ENCODE data around the gene GEMIN5.
A peak's percentile ranks its signal among the peaks of the same experiment; 100 is the strongest.

Gene GEMIN5

DNA sequence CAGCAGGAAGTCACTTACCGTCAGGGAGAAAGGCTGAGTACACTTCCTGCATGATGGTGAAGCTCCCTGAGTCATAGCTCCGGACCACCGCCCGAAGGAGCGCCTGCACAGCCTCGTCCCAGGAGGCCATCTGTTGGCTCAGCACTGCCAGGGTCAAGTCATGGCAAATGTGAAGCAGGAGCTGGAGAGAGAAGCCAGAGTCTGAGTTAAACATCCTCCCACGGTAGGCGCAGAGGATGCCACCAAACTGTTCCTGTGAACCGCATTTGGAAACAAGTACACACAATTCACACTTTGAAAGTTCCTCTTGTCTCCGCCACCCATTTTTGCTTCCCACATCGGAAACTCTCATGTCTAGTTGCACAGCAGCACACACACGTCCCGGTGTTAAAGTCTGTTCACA, 45.6 kb downstream of the GEMIN5 start:
- DNase-seq (ENCODE audit: low read depth) = no peak

DNA sequence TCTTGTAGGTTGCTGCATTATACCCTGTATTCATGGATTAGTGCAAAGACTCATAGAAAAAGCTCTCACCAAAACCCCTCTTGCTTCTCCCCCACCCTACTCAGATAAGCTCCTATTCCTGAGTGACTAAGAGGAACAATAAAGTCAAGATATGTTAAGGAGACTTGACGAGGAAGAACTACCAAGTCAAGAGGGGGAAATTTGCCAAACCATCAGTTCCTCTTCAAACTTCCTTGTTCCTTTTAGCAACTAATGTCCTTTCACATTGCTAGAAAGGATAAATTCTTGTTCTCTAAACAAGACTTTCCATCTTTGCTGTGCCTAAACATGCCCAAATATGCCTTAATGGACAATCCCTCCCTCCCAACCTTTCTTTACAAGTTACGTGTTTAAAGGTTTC, 52.6 kb downstream of the GEMIN5 start:
- no peak for DNase-seq (ENCODE audit: low read depth)

DNA sequence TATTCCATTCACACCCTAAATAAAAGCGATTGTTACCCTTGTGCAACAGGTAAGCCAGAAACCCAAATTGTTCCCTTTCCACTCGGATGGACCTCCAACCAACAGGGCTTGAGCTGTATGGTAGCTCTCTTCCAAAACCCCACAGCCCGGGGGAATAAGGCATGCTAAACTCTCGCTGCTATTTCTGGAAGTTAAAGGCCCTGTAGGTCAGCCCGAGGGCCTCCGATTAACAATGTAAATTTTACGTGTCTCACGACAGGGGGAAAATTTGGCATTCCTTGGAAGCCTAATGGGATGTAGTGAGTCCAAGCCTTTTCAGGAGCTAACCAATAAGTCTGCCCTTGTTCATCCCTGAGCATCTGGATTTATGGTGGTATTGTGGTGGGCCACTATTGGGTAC, 53.6 kb downstream of the GEMIN5 start:
- no peak for DNase-seq (ENCODE audit: low read depth)

DNA sequence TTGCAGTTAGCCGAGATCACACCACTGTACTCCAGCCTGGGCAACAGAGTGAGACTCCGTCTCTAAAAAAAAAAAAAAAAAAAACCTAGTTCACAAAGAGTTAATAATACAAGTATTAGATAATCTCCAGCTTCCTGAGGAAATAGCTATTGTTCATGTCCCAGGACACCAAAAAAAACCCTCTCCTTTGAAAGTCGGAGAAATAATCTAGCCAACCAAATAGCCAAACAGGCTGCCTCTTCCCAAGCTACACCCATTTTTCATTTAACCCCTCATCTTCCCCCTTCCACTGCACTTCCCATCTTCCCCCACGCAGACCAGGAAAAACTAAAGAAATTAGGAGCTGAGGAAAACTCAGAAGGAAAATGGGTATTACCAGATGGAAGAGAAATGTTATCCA, 56.0 kb downstream of the GEMIN5 start:
- DNase-seq (ENCODE audit: low read depth) = no peak

DNA sequence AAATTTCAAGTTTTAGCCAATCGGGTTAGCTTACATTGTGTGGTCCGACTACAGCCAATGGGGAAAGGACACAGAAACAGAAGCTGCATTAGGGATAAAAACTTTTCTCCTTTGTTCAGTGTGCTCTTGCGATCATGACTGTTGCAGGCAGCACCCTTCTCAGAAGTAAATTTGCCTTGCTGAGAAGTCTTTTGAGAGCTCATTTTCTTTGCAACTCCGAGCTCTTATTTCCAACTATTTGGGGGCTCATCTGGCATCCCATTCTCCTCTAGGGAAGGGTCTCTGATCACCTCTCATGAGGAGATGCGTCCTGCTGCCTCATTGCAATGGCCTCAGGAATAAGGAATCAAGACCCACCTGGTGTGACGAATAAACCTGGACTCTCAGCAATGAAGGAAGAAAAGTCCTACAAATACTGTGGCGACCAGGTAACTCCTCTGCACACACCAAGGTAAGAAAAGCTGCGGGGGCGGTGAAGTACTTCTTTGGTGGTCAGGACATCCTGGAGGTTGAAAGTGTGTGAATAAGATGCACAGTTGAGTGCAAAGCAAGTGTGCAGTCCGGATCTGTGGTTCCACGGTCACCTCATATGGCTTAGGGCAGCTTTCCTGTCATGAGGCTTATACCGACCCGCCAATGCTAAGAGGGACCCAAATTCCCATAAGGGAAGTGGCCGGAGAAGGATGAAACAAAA, 59.2 kb downstream of the GEMIN5 start:
- no peak for DNase-seq (ENCODE audit: low read depth)

DNA sequence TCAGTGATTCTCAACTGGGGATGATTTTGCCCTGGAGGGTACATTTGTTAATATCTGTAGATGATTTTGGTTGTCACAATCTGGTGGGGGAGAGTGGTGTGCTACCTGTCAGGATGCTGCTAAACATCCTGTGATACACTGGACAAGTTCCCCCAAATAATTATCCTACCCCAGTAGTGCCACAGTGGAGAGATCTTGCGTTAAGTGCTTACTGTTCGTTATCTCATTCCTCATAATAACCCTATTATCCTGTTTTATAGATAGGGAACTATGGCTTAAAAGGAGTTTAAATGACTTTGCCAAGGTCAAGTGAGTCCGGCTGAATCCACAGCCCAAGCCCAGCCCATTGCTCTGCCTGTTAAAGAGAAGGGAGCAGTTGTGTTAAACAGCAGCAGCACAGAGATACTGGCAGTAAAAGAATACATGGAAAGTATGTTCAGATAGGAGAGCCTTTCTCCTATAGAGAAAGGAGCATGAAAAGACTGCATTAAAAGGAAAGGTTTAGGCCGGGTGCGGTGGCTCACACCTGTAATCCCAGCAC, 64.2 kb downstream of the GEMIN5 start:
- DNase-seq (ENCODE audit: low read depth) = no peak

DNA sequence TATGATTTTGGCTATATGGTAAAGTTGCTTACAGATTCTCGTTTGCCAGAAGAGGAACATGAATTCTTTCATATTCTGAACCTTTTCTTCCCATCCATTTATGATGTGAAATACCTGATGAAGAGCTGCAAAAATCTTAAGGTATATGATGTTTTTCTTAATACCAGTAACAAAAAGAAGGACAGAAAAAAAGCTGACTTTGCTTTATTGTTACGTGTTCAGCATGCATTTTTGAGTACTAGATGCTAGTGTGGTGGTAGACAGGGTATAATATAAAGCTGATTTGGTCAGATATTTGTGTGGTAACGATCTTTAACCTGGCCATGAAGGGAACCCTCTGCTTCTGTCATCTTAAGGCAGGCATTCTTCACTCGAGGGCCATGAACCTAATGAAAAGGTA, 66.3 kb downstream of the GEMIN5 start:
- DNase-seq (ENCODE audit: low read depth) = no peak

DNA sequence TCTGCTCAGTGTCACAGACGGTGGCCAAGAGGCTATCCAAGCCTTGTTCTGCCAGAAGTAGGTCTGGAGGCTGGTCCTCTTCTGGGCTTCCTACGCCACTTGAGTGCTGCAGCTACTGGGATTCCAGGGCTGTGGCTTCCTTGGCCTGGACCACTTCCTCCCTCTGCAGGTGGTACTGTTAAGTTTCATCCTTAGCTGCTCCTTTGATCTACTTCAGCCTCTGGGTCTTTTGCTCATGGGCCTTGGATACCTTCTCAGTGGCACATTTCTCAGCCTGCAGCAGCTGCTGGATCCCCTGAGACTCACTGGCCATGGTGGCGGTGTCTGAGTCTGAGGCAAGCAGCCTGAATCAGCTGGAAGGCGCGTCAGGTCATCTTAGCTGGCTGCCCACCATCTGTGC, 69.3 kb downstream of the GEMIN5 start:
- no peak for DNase-seq (ENCODE audit: low read depth)

DNA sequence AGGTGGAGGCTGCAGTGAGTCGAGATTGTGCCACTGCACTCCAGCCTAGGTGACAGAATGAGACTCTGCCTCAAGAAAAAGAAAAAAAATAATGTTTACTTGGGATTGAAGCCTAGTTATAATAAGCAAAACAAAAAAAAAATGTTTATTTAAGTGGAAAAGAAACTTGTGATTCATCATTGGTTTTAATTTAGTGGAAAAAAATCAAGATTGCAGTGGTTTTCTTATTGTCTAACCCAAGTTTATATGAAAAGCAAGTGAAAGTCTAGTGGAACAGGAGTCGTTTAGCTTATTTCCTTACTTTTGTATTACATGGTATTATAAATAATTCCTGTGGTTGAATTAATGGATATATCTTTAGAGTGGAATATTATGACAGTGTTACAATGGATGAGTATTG, 71.2 kb downstream of the GEMIN5 start:
- no peak for DNase-seq (ENCODE audit: low read depth)

DNA sequence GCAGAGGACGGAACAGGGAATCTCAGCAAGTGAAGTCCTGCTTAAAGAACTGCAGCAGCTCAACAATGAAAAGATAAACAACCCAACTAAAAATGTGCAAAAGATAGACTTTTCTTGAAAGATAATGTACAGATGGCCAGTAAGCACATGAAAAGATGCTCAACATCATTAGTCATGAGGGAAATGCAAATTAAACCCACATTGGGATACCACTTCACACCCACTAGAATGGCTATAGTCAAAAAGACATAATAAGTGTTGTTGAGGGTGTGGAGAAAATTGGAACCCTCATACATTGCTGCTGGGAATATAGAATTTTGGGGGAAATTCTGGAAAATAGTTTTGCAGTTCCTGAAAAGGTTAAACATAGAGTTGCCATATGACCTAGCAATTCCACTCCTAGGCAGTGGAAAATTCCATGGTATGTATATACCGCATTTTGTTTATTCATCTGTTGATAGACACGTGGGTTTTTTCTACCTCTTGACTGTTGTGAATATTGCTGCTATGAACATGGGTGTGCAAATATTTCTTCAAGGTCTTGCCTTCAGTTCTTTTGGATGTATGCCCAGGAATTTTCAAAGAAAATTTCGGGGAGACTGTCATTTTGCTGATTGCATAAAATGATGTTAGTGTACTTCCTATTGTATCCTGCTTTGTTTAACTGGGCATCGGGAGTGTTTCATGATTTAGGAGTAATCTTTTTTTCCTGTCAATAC, 72.4 kb downstream of the GEMIN5 start:
- no peak for DNase-seq (ENCODE audit: low read depth)

DNA sequence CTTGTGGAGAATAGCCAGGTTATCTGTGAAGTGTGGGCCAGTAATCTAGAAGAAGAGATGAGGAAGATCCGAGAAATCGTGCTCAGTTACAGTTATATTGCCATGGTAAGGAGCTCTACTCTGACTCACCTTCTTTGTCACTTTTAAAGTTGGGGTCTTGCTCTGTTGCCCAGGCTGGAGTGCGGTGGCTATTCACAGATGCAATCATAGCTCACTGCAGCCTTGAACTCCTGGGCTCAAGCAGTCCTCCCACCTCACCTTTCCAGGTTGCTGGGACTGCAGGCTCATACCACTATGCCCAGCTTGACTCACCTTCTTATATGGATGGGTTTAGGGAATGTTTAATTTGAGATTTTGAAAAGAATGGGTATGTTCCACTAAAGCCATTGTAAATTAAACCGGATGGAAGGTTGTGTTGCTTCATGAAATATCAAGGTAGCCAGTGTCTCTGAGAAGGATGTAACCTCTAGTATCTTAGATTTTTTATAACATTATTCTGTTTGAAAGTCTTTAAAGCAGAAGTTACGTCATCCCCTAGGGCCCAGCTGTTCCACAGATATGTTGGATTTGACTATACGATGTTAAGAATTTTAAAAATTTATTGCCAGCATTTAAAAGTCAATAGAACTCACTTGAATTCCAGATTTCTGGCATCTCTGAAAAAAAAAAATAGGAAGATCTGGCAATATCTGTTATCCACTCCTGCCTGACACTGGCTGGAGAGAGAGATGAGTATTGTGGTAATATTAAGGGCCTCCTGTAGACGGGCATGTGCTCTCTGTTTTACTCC, 74.5 kb downstream of the GEMIN5 start:
- DNase-seq (ENCODE audit: low read depth) = no peak

DNA sequence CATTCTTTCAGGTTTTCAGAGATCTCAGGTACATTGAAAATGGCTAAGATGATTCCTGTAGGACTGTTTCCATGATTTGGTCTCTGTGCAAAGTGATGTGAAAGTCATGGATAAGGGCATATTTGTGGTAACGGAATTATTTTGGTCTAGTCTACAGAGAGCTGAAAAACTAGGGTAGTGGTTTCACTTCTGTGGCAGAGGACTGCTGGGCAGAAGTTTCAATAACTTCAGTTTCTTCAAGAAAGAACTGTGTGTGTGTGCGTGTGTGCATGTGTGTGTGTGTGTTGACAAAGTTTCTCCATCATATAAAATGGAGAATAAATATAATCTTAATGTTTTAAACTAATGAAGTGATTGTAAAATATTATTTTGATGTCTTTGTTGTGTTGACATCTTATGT, 75.2 kb downstream of the GEMIN5 start:
- DNase-seq (ENCODE audit: low read depth) = no peak

DNA sequence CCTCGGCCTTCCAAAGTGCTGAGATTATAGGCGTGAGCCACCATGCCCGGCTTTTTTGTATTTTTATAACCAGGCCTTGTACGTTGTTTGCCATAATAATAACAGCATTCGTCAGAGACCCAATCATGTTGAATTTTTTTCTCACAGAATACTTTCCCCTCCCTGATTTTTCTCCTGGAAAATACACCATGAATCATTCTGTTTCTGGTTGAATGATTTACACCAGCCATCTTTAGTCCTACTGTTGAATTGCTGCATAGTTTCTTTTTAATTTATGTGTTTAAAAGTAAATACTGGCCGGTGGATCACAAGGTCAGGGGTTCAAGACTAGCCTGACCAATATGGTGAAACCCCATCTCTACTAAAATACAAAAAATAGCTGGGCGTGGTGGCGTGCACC, 76.1 kb downstream of the GEMIN5 start:
- no peak for DNase-seq (ENCODE audit: low read depth)

DNA sequence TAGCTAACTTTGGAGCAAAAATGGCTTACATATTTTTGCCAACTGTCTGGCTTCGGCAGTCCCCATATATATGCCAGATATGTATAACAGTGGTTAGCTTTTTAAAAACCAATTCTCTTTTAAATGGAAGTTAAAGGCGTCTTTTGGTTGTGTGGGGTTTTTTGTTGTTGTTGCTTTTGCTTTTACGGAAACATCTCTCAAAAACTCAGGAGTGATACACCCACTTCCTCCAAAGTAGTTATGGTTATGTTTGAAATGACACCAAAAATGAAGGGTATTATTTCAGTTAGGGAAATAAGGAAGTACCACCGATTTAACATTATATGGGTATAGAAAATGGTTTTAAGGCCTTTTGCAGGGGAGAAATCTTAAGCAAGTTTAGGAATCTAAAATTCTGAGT, 77.2 kb downstream of the GEMIN5 start:
- no peak for DNase-seq (ENCODE audit: low read depth)

DNA sequence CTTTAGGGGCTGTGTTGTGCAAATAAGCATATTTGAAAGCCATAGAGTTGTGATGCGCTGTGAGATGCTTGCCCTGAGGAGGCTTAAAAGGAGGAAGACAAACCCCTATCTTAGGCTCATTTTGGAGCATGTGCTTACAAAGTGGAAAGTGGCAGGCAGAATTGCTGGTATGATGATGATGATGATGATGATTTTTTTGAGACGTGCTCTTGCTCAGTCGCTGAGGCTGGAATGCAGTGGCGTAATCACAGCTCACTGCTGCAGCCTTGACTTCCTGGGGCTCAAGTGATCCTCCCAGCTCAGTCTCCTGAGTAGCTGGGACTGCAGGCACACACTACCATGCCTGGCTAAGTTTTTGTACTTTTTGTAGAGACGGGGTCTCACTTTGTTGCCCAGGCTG, 77.9 kb downstream of the GEMIN5 start:
- no peak for DNase-seq (ENCODE audit: low read depth)

DNA sequence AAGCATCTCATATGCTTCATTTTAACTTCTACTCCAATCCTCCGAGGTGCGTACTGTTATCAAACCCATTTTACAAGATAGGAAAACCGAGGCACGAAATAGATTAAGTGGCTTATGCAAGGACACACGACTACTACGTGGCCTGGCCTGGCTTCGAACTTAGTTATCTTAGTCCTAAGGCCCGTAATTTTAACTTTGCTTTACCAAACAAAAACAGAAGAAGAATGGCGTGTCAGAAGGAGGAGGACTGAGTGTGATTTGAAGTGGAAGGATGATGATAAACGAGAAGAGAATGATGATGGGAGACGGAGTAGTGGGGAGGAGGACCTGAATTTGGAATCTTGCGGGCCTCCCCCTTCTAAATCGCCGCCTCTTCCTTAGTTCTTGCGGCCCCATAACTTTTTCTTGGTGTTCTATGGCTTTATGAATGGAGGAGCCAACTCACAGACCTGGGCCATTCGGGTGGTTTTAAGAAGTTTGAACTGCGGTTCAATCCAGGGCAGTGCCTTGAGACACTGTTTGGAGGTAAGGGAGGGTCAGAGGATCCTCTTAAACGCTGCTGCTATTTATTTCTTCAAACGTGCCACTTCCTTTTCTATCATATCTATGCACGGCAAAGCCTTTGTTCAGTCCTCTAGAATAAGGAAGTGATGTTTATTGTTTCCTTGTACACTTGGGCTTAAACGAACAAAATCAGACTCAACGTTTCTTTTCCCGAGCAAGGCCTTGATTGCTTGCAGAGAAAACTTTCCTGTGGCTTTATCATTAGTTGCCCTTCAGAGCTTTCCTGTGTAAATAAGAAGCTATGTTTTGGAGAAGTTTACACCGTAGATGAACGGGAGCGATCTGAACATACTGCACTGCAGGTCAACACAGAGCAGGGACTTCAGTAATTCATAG, 78.8 kb downstream of the GEMIN5 start:
- no peak for DNase-seq (ENCODE audit: low read depth)

DNA sequence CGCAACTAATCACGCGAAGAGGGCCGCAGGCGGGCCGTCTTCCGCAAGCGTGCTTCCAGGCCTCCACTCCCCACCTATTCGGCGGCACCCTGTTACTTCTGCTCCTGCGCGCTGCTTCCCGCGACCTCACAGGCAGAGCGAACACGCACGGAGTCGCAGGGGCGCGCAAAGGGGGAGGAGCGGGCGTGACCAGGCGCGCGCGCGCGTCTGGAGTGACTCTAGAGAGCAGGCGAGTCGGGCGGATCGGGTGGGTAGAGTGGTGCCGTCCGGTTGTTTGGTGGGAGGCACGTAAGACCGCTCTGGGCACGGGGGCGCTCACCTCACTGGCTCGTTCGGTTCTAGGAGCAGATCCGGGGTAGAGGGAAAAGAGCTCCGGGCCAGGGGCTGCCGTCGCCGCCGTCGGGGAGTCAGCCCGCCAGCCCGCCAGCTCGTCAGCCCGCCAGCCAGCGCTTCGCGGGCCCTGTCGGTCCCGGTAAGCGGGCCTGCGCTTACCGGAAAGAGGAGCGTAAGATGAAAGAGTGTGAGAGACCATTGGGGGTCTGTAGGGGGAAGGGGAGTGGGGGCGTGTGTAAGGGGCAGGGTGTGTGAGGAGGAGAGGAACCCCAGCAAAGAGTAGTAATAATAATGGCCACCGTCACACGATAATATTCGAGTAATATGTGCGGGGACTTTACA, 79.6 kb downstream of the GEMIN5 start, which contains the start of gene CNOT8:
CNOT8 (plus strand) TSS at position 331 of the 675 bp plus-strand sequence. CDS start 4,652 bp downstream, outside the sequence.
- peak; percentile 97 for DNase-seq (ENCODE audit: low read depth)

DNA sequence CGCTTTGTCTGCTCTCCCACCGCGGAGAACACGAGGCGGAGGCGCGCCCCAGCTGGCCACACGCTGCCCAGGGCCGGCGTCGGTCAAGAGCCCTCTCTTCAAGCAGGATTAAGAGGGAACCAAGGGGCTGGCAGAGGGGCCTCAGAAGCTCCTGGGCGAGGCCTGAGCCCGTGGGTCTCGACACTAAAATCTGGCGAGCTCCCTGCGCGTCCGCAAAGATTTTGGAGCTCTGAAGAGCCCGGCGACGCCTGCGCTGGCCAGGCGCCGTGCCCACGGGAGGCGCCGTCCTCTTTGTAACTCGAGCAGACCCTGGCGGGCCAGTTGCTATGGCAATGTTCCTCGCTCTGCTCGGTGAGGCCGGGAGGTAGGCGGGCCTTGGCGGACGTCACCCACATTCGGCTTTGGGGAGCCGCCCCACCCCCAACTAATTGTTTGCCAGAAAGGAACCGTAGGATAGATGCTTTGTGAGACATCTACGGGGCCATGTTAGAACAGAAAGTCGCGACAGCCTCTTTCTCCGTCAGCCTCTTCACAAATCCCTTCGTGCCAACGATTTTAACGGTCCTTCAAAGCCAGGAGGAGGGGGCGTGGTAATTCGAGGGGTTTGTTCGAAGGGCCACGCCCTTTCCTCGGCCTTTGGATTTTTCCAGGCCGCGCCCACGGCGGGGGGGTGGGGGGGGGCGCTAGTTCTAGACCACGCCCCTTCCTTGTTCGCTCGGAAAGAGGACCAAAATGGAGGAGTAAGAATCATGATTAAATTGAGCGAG, 80.3 kb downstream of the GEMIN5 start:
- DNase-seq (ENCODE audit: low read depth) = peak; percentile 74

DNA sequence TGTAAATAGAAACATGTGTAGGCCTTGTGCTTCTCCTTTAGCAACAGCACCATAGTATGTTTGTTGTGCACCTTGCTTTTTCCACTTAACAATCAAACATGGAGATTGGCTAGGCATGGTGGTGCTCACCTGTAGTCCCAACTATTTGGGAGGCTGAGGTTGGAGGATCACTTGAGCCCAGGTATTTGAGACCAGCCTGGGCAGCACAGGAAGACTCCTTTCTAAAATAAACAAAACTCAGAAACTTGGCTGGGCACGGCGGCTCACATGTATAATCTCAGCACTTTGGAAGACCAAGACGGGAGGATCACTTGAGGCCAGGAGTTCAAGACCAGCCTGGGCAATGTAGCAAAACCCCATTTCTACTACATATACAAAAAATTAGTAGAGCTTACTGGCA, 86.7 kb downstream of the GEMIN5 start:
- no peak for DNase-seq (ENCODE audit: low read depth)
